Vagina (tissue), 2 donors: ENCODE results near the gene SMOC2. TPM values are rescaled to one million over a fixed set of nuclear protein-coding genes. Genes with fewer than 3 reads are reported as not detected.

Source experiments
- DNase-seq, 2 donors: peaks; one replicate each; pipeline ENCODE4 v3.0.0-alpha.2; 2017; ENCODE audit errors: extremely low spot score in 2 of 2
- H3K27ac ChIP-seq: fragments of 200-600 bp; sonication (generic); one replicate; pipeline ENCODE4 v1.5.1; 2019
- H3K27me3 ChIP-seq: fragments of 200-600 bp; sonication (generic); one replicate; pipeline ENCODE4 v1.5.1; 2019
- H3K36me3 ChIP-seq, 2 donors: fragments of 200-600 bp; sonication (generic); one replicate each; pipeline ENCODE4 v1.5.1; 2017 to 2019
- H3K4me1 ChIP-seq: fragments of 200-600 bp; sonication (generic); one replicate; pipeline ENCODE4 v1.5.1; 2019
- H3K4me3 ChIP-seq, 2 donors: fragments of 200-600 bp; sonication (generic); 1 replicate in 1 of 2; 2 replicates in 1 of 2; pipeline ENCODE4 v1.5.1; 2016 to 2019
- H3K9me3 ChIP-seq: fragments of 200-600 bp; sonication (generic); one replicate; pipeline ENCODE4 v1.5.1; 2019
- CTCF ChIP-seq, 3 experiments: fragments of 450-650 bp in 2 of 3; fragments of 200-600 bp in 1 of 3; sonication (generic) in 1 of 3; IDR thresholded peaks; one replicate each; pipeline ENCODE4 v1.5.1; 2017 to 2019; ENCODE audit warnings: antibody characterized with exemption in 3 of 3, mild to moderate bottlenecking in 2 of 3, moderate library complexity in 2 of 3
- POLR2A ChIP-seq, 2 donors: fragments of 450-650 bp; IDR thresholded peaks; one replicate each; pipeline ENCODE4 v1.6.1; 2017; ENCODE audit warnings: antibody characterized with exemption in 2 of 2, mild to moderate bottlenecking in 2 of 2, moderate library complexity in 2 of 2
- POLR2AphosphoS5 ChIP-seq, 2 donors: sonication (generic); formaldehyde crosslinking; IDR thresholded peaks; one replicate each; pipeline ENCODE4 v1.9.0; 2017; ENCODE audit warnings: antibody characterized with exemption in 2 of 2, mild to moderate bottlenecking in 2 of 2, low read depth in 1 of 2; ENCODE audit not compliant: insufficient read depth in 1 of 2
- intact Hi-C: fragments of 100-400 bp; cut with DNase I; formaldehyde crosslinking; loops from one replicate; pipeline ENCODE4 v1.15.1; 2023
- total RNA-seq: library from RNA; depleted of rRNA; stranded (reverse); fragments of >200 nt; gene quantifications from one replicate; pipeline ENCODE4 v1.2.3, GENCODE V29; 2016

SMOC2 gene
- total RNA-seq, 1 donor from 2014 or later = 22.1 TPM

- Histone ChIP-seq H3K36me3 (no peaks in the 10 kb centered on the region), H3K4me3 (no peak overlapping the region), H3K9me3 (no peaks in the 10 kb centered on the region), H3K27ac (no peak overlapping the region), H3K27me3 (no peaks in the 10 kb centered on the region), H3K4me1 (no peaks in the 10 kb centered on the region)
- no peak for TF ChIP-seq POLR2A (IDR thresholded peaks at IDR 0.05)
- TF ChIP-seq CTCF (IDR thresholded peaks at IDR 0.05) = no peak
- no peak for TF ChIP-seq POLR2AphosphoS5 (IDR thresholded peaks at IDR 0.05; ENCODE audit: insufficient read depth in 1 of 2, low read depth in 1 of 2)
- intact Hi-C loops = no loop called here
- peak in 1 of 2 donors; percentile 95 for DNase-seq
These were observed 114.8 kb downstream of the SMOC2 start for GRCh38 chr6:168555618-168556273.

- TF ChIP-seq CTCF (IDR thresholded peaks at IDR 0.05) (no peak), POLR2AphosphoS5 (IDR thresholded peaks at IDR 0.05; ENCODE audit: insufficient read depth in 1 of 2, low read depth in 1 of 2) (no peak), POLR2A (IDR thresholded peaks at IDR 0.05) (no peak)
- Histone ChIP-seq H3K36me3 (no peaks in the 10 kb centered on the region), H3K27ac (no peak overlapping the region), H3K4me1 (no peaks in the 10 kb centered on the region), H3K4me3 (no peak overlapping the region), H3K27me3 (no peaks in the 10 kb centered on the region), H3K9me3 (no peaks in the 10 kb centered on the region)
- intact Hi-C loops = no loop called here
- no peak for DNase-seq
These were observed 116.5 kb downstream of the SMOC2 start for GRCh38 chr6:168557512-168557911.

- H3K9me3 ChIP-seq = no peaks in the 10 kb centered on the region
- no peaks in the 10 kb centered on the region for H3K27me3 ChIP-seq
- intact Hi-C loops = no loop called here
These were observed 117.7 kb downstream of the SMOC2 start for GRCh38 chr6:168558686-168559085.

GRCh38 chr6:168559574-168560098, 118.7 kb downstream of the SMOC2 start:
- H3K27ac ChIP-seq = no peak overlapping the region
- H3K27me3 ChIP-seq = no peaks in the 10 kb centered on the region
- intact Hi-C loops = loop anchor here (5.0 kb wide), 1 partner anchor 817 kb away; no protein-coding TSS in a partner anchor
- H3K36me3 ChIP-seq = no peaks in the 10 kb centered on the region
- no peaks in the 10 kb centered on the region for H3K9me3 ChIP-seq
- no peak for DNase-seq
- TF ChIP-seq CTCF (IDR thresholded peaks at IDR 0.05) (no peak), POLR2AphosphoS5 (IDR thresholded peaks at IDR 0.05; ENCODE audit: insufficient read depth in 1 of 2, low read depth in 1 of 2) (no peak), POLR2A (IDR thresholded peaks at IDR 0.05) (no peak)
- H3K4me3 ChIP-seq = no peak overlapping the region
- H3K4me1 ChIP-seq = no peaks in the 10 kb centered on the region

More at GRCh38 chr6:168558686-168559085, 117.7 kb downstream of the SMOC2 start:
- H3K27ac ChIP-seq = no peak overlapping the region
- H3K36me3 ChIP-seq = no peaks in the 10 kb centered on the region
- no peaks in the 10 kb centered on the region for H3K4me1 ChIP-seq
- no peak for DNase-seq
- TF ChIP-seq CTCF (IDR thresholded peaks at IDR 0.05) (no peak), POLR2A (IDR thresholded peaks at IDR 0.05) (no peak)
- no peak overlapping the region for H3K4me3 ChIP-seq

GRCh38 chr6:168560126-168560525, 119.1 kb downstream of the SMOC2 start:
- TF ChIP-seq POLR2AphosphoS5 (IDR thresholded peaks at IDR 0.05; ENCODE audit: insufficient read depth in 1 of 2, low read depth in 1 of 2) (no peak), CTCF (IDR thresholded peaks at IDR 0.05) (no peak), POLR2A (IDR thresholded peaks at IDR 0.05) (no peak)
- Histone ChIP-seq H3K27me3 (no peaks in the 10 kb centered on the region), H3K9me3 (no peaks in the 10 kb centered on the region), H3K4me3 (no peak overlapping the region), H3K4me1 (no peaks in the 10 kb centered on the region), H3K27ac (no peak overlapping the region), H3K36me3 (no peaks in the 10 kb centered on the region)
- intact Hi-C loops = loop anchor here (5.0 kb wide), 1 partner anchor 818 kb away; no protein-coding TSS in a partner anchor
- no peak for DNase-seq
